Kidney (tissue), 14 donors: Measurements from ENCODE around the gene KRTAP6-2. TPM values are rescaled to one million over a fixed set of nuclear protein-coding genes. Genes with fewer than 3 reads are reported as not detected.

Source experiments
- DNase-seq, 5 donors: peaks; one replicate each; pipeline ENCODE4 v3.0.0-alpha.2; 2013 to 2020
- FAIRE-seq: peaks from 2 replicates; lab custom pipeline; 2012; peaks lifted over from hg19 to GRCh38; lab: Jason Lieb, UNC
- H3K27ac ChIP-seq, 2 donors: one replicate each; pipeline ENCODE4 v1.7.0; 2013; ENCODE audit warnings: low read depth in 2 of 2, low read length in 2 of 2, inconsistent platforms in 1 of 2
- H3K27me3 ChIP-seq: one replicate; pipeline ENCODE4 v1.7.1; 2013; ENCODE audit warnings: low read length, inconsistent platforms; ENCODE audit not compliant: control insufficient read depth, insufficient read depth
- H3K36me3 ChIP-seq, 3 donors: one replicate each; pipeline versions ENCODE4 v1.7.0 to v1.7.1; 2013; ENCODE audit warnings: low read length in 3 of 3, control low read depth in 1 of 3, inconsistent platforms in 1 of 3; ENCODE audit not compliant: insufficient read depth in 3 of 3, control insufficient read depth in 2 of 3
- H3K4me1 ChIP-seq, 3 donors: one replicate each; pipeline versions ENCODE4 v1.7.0 to v1.7.1; 2013; ENCODE audit warnings: low read length in 3 of 3, inconsistent platforms in 1 of 3, low read depth in 1 of 3; ENCODE audit not compliant: control insufficient read depth in 2 of 3, insufficient read depth in 2 of 3
- H3K4me3 ChIP-seq, 3 donors: one replicate each; pipeline versions ENCODE4 v1.7.0 to v1.8.1; 2013; ENCODE audit warnings: low read length in 3 of 3, control low read depth in 1 of 3, inconsistent platforms in 1 of 3
- H3K9ac ChIP-seq, 3 donors: one replicate each; pipeline versions ENCODE4 v1.7.0 to v1.7.1; 2013; ENCODE audit warnings: low read length in 3 of 3, control low read depth in 1 of 3, inconsistent platforms in 1 of 3
- H3K9me3 ChIP-seq, 3 donors: one replicate each; pipeline versions ENCODE4 v1.7.0 to v1.7.1; 2013; ENCODE audit warnings: low read length in 3 of 3, control low read depth in 1 of 3, inconsistent platforms in 1 of 3; ENCODE audit not compliant: control insufficient read depth in 2 of 3, insufficient read depth in 1 of 3
- intact Hi-C: fragments of 100-400 bp; cut with DNase I; formaldehyde crosslinking; loops from one replicate; pipeline ENCODE4 v1.11.1; 2022
- polyA plus RNA-seq: library from polyadenylated mRNA; stranded (reverse); fragments of 350-450 nt; fragmentation: Illumina TruSeq; extraction: RNeasy Lipid Tissue Mini Kit (QIAGEN cat#74804); gene quantifications from one replicate; pipeline ENCODE4 v1.2.3, GENCODE V29; 2014; ENCODE audit warnings: low read depth, low replicate concordance; ENCODE audit not compliant: insufficient read depth
- total RNA-seq: library from RNA; stranded (reverse); fragmentation: NEBNext Ultra II Directional; extraction: Animal tissue kit (Norgen Biotek cat#: 25700); gene quantifications from one replicate; pipeline ENCODE4 v1.2.1, GENCODE V29; 2021
- TF ChIP-seq, protein P1 (sequence below): IDR thresholded peaks from 3 replicates; pipeline ENCODE4 v1.5.1; 2012; ENCODE audit warnings: mild to moderate bottlenecking, moderate library complexity, borderline replicate concordance; ENCODE audit not compliant: insufficient read depth; ENCODE audit errors: extremely low read depth
- donor health status: control.
- donor health status: control.
- donor health status: control.
- donor health status: control.
- donor health status: control.
- donor health status: DM: yes; HTN: yes; CAD: no.
- donor health status: Normal renal cell carcinoma (clear cell type).

The KRTAP6-2 gene
- total and polyA plus RNA-seq, 2 donors from 2014 or later, result not detected

DNA sequence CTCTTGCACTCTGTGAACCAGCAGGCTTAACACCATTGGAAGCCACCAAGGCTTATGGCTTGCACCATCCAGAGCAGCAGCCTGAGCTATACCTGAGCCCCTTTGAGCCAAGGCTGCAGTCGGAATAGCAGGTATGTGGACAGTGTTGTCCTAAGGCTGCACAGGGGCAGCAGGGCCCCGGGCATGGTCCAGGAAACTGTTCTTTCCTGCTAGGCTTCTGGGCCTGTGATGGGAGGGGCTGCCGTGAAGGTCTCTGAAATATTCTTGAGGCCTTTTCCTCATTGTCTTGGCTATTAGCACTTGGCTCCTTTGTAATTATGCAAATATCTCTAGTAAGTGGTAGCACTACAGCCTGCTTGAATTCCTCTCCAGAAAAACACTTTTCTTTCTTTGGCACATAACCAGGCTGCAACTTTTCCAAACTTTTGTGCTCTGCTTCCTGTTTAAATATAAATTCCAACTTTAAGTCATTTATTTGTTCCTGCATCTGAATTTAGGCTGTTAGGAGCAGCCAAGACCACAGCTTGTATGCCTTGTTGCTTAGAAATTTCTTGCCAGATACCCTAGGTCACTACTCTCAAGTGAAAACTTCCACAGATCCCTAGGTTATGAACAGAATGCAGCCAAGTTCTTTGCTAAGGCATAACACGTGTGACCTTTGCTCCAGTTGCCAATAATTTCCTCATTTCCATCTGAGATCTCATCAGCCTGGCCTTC, 26.9 kb upstream of the KRTAP6-2 start:
- no peak overlapping the region for H3K9ac ChIP-seq
- DNase-seq (no peak), FAIRE-seq (no peak)
- no peaks in the 10 kb centered on the region for H3K27me3 ChIP-seq
- H3K27ac ChIP-seq, result no peak overlapping the region
- TF ChIP-seq, protein P1, sequence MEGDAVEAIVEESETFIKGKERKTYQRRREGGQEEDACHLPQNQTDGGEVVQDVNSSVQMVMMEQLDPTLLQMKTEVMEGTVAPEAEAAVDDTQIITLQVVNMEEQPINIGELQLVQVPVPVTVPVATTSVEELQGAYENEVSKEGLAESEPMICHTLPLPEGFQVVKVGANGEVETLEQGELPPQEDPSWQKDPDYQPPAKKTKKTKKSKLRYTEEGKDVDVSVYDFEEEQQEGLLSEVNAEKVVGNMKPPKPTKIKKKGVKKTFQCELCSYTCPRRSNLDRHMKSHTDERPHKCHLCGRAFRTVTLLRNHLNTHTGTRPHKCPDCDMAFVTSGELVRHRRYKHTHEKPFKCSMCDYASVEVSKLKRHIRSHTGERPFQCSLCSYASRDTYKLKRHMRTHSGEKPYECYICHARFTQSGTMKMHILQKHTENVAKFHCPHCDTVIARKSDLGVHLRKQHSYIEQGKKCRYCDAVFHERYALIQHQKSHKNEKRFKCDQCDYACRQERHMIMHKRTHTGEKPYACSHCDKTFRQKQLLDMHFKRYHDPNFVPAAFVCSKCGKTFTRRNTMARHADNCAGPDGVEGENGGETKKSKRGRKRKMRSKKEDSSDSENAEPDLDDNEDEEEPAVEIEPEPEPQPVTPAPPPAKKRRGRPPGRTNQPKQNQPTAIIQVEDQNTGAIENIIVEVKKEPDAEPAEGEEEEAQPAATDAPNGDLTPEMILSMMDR, result no peak
- H3K9me3 ChIP-seq, result no peaks in the 10 kb centered on the region
- H3K4me3 ChIP-seq, result no peak overlapping the region
- no peaks in the 10 kb centered on the region for H3K36me3 ChIP-seq
- no peaks in the 10 kb centered on the region for H3K4me1 ChIP-seq
- intact Hi-C loops, result no loop called here

GRCh38 chr21:30623362-30623761, 24.7 kb upstream of the KRTAP6-2 start:
- no peaks in the 10 kb centered on the region for H3K4me1 ChIP-seq
- FAIRE-seq, result no peak
- no peak overlapping the region for H3K27ac ChIP-seq
- TF ChIP-seq, protein P1, result no peak
- H3K36me3 ChIP-seq, result no peaks in the 10 kb centered on the region
- no peak overlapping the region for H3K9ac ChIP-seq
- H3K4me3 ChIP-seq, result no peak overlapping the region
- H3K27me3 ChIP-seq, result no peaks in the 10 kb centered on the region
- no peak for DNase-seq
- intact Hi-C loops, result no loop called here
- no peaks in the 10 kb centered on the region for H3K9me3 ChIP-seq

DNA sequence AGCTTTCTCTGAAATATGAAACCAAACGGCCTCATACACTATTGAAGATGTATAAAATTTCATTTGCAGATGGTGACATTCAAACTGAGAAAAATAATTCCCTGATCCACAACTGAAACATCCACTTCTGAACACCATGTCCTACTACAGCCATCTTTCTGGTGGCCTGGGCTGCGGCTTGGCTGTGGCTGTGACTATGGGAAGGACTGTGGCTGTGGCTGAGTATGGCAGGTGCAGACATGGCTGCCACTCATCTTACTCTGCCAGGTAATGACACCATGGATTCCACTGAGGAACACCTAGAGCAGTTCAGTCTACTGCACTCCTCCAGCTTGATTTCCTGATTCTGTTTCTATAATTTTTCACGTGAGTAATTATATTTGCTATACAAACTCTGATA, 21.8 kb upstream of the KRTAP6-2 start, which contains the start of gene KRTAP20-4:
Gene KRTAP20-4 (plus strand): TSS at position 106 of the 400 bp plus-strand sequence.
- H3K27ac ChIP-seq, result no peak within 1 kb of the TSS
- FAIRE-seq (no peak), DNase-seq (no peak)
- H3K27me3 ChIP-seq, result no peaks in the 10 kb centered on the region
- TF ChIP-seq, protein P1, result no peak
- no peaks in the 10 kb centered on the region for H3K36me3 ChIP-seq
- H3K4me1 ChIP-seq, result no peaks in the 10 kb centered on the region
- no peak within 1 kb of the TSS for H3K9ac ChIP-seq
- H3K4me3 ChIP-seq, result no peak within 1 kb of the TSS
- intact Hi-C loops, result no loop called here
- no peaks in the 10 kb centered on the region for H3K9me3 ChIP-seq
